GM10248 (cell line): ENCODE data around the gene TIMM21.

ENCODE experiments used
- CTCF ChIA-PET: fragments of 300-600 bp; sonication (Branson Sonifier 250); formaldehyde crosslinking; extraction: SDS; loops from one replicate; lab custom pipeline; 2021; ENCODE audit warnings: antibody characterized with exemption; lab: Yijun Ruan, JAX
- POLR2A ChIA-PET: fragments of 350-650 bp; sonication (Branson Sonifier 250); formaldehyde crosslinking; extraction: SDS; loops from one replicate; lab custom pipeline; 2020; ENCODE audit warnings: antibody characterized with exemption; lab: Yijun Ruan, JAX
- DNase-seq: peaks from one replicate; pipeline ENCODE4 v3.0.0; 2012; ENCODE audit errors: extremely low spot score
- CTCF ChIP-seq: IDR thresholded peaks from 2 replicates; pipeline ENCODE4 v1.5.1; 2012; ENCODE audit warnings: mild to moderate bottlenecking, low read depth; ENCODE audit errors: extremely low read depth, missing control alignments, control extremely low read depth

The TIMM21 gene

DNA sequence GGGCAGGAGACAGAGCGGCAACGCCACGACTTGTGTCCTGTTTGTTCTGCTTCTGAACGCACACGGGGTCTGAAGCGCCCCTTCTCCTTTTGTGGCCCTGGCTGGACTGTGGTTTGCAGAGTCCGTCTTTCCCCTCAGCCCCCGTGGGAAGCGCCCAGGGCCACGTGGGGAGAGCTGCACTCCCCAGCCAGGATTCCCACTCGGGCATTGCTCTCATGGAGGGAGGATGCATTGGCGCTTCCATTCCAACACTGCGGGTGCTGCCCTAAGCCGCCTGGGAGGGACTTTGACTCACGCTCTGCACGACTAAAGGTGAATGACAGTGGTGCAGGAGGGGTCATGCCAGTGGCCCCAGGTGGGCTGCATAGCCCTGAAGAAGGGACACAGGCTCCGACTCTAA, 52.5 kb downstream of the TIMM21 start:
- no peak for TF ChIP-seq CTCF
- CTCF ChIA-PET = interaction anchor here (0.8 kb wide), 1 partner anchor 40 kb away, joined by 3 read pairs; no protein-coding TSS in a partner anchor

GRCh38 chr18:74203811-74204210, 55.5 kb downstream of the TIMM21 start:
- ChIA-PET POLR2A (no interaction called here), CTCF (interaction anchor here (3.0 kb wide), 1 partner anchor 138 kb away, joined by 9 read pairs; no protein-coding TSS in a partner anchor)
- no peak for TF ChIP-seq CTCF
- no peak for DNase-seq

More for the DNA sequence above, 52.5 kb downstream of the TIMM21 start:
- DNase-seq = no peak
- POLR2A ChIA-PET = no interaction called here

DNA sequence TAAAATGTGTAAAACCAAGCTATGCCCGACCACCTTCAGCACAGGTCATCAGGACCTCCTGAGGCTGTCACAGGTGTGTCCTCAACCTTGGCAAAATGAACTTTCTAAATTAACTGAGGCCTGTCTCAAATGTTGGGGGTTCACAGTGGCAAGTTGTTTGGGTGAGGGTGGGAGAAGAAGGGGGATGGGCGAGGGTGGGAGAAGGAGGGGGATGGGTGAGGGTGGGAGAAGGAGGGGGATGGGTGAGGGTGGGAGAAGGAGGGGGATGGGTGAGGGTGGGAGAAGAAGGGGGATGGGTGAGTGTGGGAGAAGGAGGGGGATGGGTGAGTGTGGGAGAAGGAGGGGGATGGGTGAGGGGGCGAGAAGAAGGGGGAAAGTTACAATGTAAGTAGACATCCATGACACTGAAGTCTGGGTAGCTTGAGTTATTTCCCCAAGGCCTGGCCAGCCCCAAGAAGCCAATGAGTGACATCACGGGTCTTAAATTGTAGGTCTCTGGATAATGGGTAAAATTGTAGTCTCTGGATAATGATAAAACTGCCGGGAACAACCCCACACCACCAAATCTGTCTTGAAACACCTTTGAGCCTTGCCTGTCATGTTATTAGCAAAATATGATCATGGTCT, 56.3 kb downstream of the TIMM21 start:
- CTCF ChIA-PET = interaction anchor here (1.2 to 3.0 kb wide), 3 partner anchors 37 to 347 kb away, joined by 3 to 9 read pairs (median 7); no protein-coding TSS in a partner anchor
- no peak for DNase-seq
- TF ChIP-seq CTCF = no peak
- POLR2A ChIA-PET = no interaction called here
